ENCODE results near the gene TEAD2.
"Not testable (repeated sequence)": the region's sequence is repeated elsewhere in the genome, so short reads cannot be mapped to it uniquely, and the experiment has no call there.

TEAD2 gene

DNA sequence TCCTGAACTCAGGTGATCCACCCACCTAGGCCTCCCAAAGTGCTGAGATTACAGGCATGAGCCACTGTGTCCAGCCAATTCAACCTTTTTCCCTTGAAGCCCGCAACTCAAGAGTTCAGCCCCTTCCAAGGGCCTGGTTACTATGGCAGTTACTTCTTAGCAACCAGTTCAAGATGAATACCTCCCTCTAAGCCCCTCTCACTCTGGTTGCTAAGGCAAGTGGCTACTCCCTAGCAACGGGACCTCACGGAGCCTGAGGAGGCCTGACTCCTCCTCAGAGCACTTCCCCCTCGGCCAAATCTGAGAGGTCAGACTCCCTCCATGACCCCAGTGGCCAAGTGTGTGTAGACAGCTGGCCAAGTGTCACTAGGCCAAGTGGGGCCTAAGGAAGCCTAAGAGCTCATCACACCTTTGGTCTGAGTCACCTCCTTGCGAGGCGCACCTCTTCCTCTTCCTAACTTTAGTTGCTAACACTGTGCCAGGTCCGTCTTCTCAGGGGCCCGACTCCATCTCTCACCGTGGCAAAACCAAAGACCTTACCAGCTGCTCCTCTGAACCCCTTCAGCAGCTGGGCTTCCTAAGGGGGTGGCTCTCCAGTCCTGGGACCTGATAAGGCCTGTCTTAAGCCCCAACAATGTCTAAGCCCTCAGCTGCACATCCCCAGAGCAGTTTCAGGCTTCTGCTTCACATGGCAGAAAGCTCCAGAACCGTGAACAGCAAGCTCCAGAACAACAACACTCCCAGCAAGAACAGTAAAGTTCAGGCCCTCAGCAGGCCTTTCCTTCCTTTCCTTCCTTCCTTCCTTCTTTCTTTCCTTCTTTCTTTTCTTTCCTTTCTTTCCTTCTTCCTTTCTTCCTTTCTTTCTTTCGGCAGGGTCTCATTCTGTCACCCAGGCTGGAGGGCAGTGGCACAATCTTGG is 17.5 kb downstream of the TEAD2 start:
- no peak for DNase-seq

DNA sequence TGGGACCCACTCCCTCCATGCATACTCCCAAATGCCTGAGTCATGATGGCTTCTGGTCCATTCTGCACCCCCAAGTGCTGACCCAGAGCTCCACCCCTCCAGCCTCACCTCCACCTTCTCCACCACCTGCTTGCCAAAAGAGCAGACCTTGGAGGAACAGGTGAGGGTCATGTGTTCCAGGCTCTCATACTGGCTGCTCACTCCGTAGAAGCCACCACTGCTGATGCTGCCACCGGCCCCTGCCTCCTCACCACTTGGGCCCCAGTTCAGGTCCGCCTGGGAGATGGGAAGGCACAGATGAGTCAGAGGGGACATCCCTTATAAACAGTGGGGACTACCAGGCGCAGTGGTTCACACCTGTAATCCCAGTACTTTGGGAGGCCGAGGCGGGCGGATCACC is 19.1 kb downstream of the TEAD2 start:
- DNase-seq, result no peak

GRCh38 chr19:49342291-49342721 is 19.9 kb downstream of the TEAD2 start:
- no peak for DNase-seq

DNA sequence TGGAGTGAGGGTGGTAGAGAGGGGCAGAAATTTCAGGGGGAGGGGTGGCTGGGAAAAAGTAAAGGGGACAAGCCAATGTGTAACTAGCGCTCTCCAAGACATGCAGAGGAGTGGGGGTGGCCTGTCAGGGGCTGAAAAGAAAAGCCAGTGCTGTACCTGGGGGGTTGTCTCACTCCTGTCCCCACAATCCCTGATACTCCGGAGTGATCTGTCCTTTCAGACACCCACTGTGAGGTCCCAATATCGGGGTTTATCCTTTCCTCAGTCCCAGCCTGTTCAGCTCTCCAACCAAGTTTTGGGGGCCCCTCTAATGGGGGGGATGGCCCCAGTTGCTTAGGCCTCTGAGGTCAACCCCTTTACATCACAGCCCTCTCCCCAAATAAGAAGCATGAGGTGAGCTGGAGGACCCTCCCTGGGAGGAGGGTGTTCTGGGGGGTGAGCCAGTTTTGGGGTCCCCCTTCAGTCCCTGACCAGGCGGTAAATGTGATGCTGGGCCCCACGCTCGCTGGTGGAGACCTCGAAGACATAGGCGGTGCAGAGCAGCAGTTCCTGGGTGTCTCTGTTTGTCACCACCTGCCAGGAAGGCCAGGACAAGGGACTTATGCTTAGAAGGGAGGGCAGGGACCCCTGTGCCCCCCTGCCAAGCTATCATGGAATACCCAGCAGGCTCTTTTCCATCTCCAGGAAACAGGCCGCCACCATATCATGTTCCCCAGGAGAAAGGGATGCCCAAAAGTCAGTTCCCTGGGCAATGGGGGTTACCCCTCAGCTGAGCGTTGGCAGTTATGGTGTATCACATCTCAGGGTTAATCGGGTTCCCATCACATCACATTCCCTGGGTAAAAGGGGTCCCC is 21.1 kb downstream of the TEAD2 start:
- DNase-seq, result no peak

GRCh38 chr19:49340069-49340864 is 21.9 kb downstream of the TEAD2 start:
- DNase-seq, result no peak

DNA sequence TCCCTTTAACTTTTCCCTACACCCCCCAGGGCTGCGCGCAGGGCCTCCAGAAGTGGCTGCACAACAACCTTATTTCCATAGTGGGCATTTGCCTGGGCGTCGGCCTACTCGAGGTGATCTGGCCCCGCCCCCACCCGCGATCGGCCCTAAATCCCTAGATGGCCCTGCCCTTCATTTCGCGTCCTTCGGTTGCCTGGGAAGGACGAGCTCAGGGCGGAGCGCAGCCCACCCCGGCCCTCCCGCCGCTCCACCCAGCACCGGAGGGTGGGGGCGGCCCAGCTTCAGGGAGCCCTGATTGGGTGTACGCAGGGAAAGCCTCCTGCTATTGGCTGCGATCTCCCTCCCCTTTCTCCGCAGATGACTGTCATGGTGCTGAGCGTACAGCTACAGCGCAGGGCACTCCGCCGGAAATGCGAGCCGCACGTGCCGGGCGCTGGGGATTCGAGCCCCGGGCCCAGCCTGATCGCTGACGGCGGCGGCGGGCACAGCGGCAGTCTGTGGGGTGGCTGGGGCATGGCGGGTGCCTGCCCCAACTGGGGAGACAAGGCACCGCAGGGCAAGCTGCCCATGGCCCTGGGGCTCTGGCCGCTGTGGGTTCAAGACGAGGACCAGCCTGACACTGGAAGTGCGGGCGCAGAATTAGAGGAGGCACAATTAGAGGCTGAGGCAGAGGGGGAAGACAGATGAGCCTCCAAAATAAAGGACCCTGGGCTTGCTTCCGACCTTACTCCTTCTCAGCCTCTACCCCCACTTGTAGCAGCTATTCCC is 22.7 kb downstream of the TEAD2 start:
- no peak for DNase-seq

DNA sequence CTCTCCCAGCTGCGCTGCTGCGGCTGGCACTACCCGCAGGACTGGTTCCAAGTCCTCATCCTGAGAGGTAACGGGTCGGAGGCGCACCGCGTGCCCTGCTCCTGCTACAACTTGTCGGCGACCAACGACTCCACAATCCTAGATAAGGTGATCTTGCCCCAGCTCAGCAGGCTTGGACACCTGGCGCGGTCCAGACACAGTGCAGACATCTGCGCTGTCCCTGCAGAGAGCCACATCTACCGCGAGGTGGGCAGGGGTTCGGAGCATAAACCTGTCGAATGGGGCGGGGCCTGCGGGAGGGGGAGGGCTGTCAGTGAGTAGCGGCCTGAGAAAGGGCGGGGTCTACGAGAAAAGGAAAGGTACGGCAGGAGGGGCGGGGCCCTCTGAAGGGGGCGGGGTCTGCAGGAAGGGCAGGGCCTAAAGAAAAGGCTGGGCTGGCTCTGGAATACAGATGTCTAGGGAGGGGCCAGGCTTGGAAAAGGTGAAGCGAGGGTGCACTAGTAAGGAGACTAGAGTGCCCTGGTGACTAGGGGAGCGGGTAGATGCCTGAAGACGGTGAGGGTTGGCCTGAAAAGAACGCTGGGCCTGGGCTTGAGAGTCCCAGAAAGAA is 23.4 kb downstream of the TEAD2 start:
- DNase-seq, result peak in 1 of 6 experiments; percentile 26

- DNase-seq, result no peak
These were observed 24.1 kb downstream of the TEAD2 start for GRCh38 chr19:49338023-49338677.

DNA sequence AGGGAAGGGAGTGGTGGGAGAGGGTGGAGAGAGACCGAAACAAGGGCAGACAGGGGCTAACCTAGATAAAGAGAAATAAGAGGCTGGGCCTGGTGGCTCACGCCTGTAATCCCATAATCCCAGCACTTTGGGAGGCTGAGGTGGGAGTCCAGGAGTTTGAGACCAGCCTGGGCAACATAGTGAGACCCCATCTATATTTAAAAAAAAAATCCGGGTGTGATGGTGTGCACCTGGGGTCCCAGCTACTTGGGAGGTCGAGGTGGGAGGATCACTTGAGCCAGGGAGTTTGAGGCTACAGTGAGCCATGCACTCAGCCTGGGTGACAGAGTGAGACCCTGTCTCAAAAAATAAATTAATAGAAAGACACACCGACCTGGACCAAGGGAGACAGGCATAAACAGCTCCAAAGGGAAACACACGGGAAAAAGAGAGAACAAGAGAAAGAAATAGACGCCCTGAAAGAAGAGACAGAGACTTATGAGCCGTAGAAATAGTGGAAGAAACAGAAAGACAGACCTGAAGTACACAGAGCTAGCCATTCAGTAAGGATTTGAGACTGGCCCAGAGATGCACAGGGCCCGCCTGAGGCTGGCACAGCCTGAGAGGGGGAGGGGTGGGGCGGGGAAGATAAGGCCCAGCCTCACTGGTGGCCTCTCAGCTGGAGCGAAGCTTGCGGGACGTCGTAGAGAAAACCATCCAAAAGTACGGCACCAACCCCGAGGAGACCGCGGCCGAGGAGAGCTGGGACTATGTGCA is 24.8 kb downstream of the TEAD2 start:
- no peak for DNase-seq

DNA sequence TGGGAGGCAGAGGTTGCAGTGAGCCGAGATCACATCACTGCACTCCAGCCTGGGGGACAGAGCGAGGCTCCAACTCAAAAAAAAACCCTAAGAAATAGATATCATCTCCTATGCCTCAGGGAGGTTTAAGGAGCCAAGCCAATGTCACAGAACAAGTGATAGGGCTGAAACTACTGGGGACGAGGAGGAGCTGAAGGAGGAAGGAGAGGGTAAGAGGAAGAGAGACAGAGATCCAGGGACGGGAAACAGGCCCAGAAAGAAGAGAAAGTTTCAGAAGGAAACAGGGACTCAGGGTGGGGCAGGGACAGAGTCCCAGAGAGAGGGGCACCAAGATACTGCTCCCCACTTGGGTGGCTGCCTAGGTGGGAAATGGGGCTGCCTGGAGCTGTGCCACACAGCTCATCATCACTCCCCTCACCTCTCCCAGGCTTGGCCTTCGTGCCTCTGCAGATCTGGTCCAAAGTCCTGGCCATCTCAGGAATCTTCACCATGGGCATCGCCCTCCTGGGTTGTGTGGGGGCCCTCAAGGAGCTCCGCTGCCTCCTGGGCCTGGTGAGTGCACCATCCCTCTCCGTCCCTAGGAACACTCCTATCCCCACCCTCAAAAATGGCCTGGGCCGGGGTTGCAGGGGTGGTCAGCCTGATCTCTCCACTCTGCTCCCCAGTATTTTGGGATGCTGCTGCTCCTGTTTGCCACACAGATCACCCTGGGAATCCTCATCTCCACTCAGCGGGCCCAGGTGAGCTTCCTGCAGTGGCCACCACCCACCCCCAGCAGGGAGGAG is 25.5 kb downstream of the TEAD2 start:
- no peak for DNase-seq

- DNase-seq, result peak in 2 of 6 experiments; percentile 43 to 71
These were observed 26.3 kb downstream of the TEAD2 start for GRCh38 chr19:49335784-49336481.

GRCh38 chr19:49335071-49335783 is 27.0 kb downstream of the TEAD2 start, which contains the start of gene CD37:
Gene CD37, plus strand, starts transcription at chr19:49335406. Its CDS starts 135 bp downstream, at chr19:49335541.
- peak; percentile 16 to 71 (median 56) for DNase-seq

DNA sequence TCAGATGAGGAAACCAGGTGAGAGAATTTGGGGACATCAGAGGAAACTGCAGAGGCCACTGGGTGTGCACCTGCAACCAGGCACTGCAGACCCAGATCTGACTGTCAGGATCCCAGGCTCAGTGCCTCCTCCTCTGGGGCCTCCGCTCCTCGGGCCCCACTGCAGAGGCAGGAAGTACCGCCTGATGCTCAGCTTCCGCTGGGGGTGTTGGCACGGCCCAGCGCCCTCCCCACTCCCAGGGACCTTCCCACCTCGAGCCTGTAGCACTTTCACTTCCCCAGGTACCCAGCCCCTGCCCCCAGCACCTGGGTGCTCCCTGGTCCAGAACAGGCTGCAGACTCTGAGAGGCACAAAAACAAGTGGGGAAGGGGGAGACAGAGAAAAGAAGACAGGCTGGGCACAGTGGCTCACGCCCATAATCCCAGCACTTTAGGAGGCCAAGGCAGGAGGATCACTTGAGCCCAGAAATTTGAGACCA is 28.4 kb downstream of the TEAD2 start:
- DNase-seq, result peak; percentile 55 to 70 (median 60)

- no peak for DNase-seq
These were observed 28.8 kb downstream of the TEAD2 start for GRCh38 chr19:49333418-49333805.

GRCh38 chr19:49332691-49333417 is 29.4 kb downstream of the TEAD2 start:
- DNase-seq, result not testable (repeated sequence)

GRCh38 chr19:49331616-49332055 is 30.6 kb downstream of the TEAD2 start:
- DNase-seq, result peak; percentile 21 to 68 (median 54)

DNA sequence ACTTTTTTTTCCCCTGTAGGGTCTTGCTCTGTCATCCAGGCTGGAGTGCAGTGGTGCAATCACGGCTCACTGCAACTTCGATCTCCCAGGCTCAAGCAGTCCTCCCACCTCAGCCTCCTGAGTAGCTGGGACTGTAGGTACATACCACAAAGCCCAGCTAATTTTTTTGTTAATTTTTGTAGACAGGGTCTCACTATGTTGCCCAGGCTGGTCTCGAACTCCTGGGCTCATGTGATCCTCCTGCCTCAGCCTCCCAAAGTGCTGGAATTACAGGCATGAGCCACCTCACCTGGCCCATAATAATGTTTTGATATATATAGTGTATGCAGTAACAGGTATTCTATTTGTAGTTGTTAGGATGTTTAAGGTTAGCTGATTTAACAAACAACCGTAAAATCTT is 31.0 kb downstream of the TEAD2 start:
- DNase-seq, result not testable (repeated sequence)
